Uterus (tissue), 2 donors: ENCODE data around the gene PUM2.

ENCODE experiments used
- CTCF ChIP-seq, 4 experiments: fragments of 200-600 bp in 2 of 4; fragments of 450-650 bp in 2 of 4; sonication (generic) in 2 of 4; IDR thresholded peaks; one replicate each; pipeline ENCODE4 v1.5.1; 2016 to 2019; ENCODE audit warnings: antibody characterized with exemption in 4 of 4, mild to moderate bottlenecking in 2 of 4, moderate library complexity in 1 of 4
- POLR2A ChIP-seq, 2 donors: fragments of 450-650 bp; IDR thresholded peaks; one replicate each; pipeline ENCODE4 v1.6.1; 2016; ENCODE audit warnings: antibody characterized with exemption in 2 of 2, mild to moderate bottlenecking in 1 of 2, moderate library complexity in 1 of 2

GRCh38 chr2:20212871-20213503 lies 137.7 kb downstream of the PUM2 start:
- no peak for TF ChIP-seq POLR2A (IDR thresholded peaks at IDR 0.05)
- TF ChIP-seq CTCF (IDR thresholded peaks at IDR 0.05): no peak
